ENCODE results near the gene GPAT3.
"Not testable (repeated sequence)": the region's sequence is repeated elsewhere in the genome, so short reads cannot be mapped to it uniquely, and the experiment has no call there.

Gene GPAT3

GRCh38 chr4:83535520-83536361, at the start of gene GPAT3:
Gene GPAT3 (plus strand): TSS chr4:83536108. CDS start chr4:83536623, 515 bp downstream.
- peaks cover 24% of the 10 kb centered on the region for H3K4me1 Mint-ChIP-seq
- no peaks in the 10 kb centered on the region for H3K9me3 Mint-ChIP-seq
- H3K27ac Mint-ChIP-seq: peak within 1 kb of the TSS; percentile 13 to 77
- DNase-seq: peak; percentile 66 to 69
- H3K4me3 Mint-ChIP-seq: peak within 1 kb of the TSS; percentile 80 to 93
- ATAC-seq: peak; percentile 90
- peaks cover 29% of the 10 kb centered on the region for H3K27me3 Mint-ChIP-seq

GRCh38 chr4:83486457-83487129, 49.3 kb upstream of the GPAT3 start:
- no peaks in the 10 kb centered on the region for H3K9me3 Mint-ChIP-seq
- peaks cover 39% of the 10 kb centered on the region for H3K4me1 Mint-ChIP-seq
- H3K27me3 Mint-ChIP-seq: no peaks in the 10 kb centered on the region
- H3K27ac Mint-ChIP-seq: no peak overlapping the region
- no peak overlapping the region for H3K4me3 Mint-ChIP-seq
- DNase-seq (no peak), ATAC-seq (no peak)

GRCh38 chr4:83489711-83490326, 46.1 kb upstream of the GPAT3 start:
- no peak overlapping the region for H3K4me3 Mint-ChIP-seq
- ATAC-seq (no peak), DNase-seq (no peak)
- H3K27ac Mint-ChIP-seq: no peak overlapping the region
- H3K9me3 Mint-ChIP-seq: no peaks in the 10 kb centered on the region
- H3K27me3 Mint-ChIP-seq: no peaks in the 10 kb centered on the region
- peaks cover 20% of the 10 kb centered on the region for H3K4me1 Mint-ChIP-seq

- Mint-ChIP-seq H3K9me3 (no peaks in the 10 kb centered on the region), H3K4me3 (no peak overlapping the region), H3K27ac (no peak overlapping the region), H3K4me1 (peaks cover 14% of the 10 kb centered on the region), H3K27me3 (no peaks in the 10 kb centered on the region)
- DNase-seq (no peak), ATAC-seq (no peak)
These were observed 44.9 kb upstream of the GPAT3 start for GRCh38 chr4:83490876-83491450.

GRCh38 chr4:83496085-83496917, 39.6 kb upstream of the GPAT3 start:
- ATAC-seq, H3K9me3 Mint-ChIP-seq, H3K27ac Mint-ChIP-seq, DNase-seq, H3K4me1 Mint-ChIP-seq, H3K27me3 Mint-ChIP-seq, H3K4me3 Mint-ChIP-seq: not testable (repeated sequence)

GRCh38 chr4:83498187-83498586, 37.7 kb upstream of the GPAT3 start:
- H3K4me1 Mint-ChIP-seq: no peaks in the 10 kb centered on the region
- no peaks in the 10 kb centered on the region for H3K27me3 Mint-ChIP-seq
- no peaks in the 10 kb centered on the region for H3K9me3 Mint-ChIP-seq
- ATAC-seq: no peak
- no peak overlapping the region for H3K4me3 Mint-ChIP-seq
- no peak overlapping the region for H3K27ac Mint-ChIP-seq
- DNase-seq: no peak

GRCh38 chr4:83501671-83502070, 34.2 kb upstream of the GPAT3 start:
- H3K4me3 Mint-ChIP-seq, H3K4me1 Mint-ChIP-seq, ATAC-seq, DNase-seq, H3K27me3 Mint-ChIP-seq, H3K9me3 Mint-ChIP-seq, H3K27ac Mint-ChIP-seq: not testable (repeated sequence)

- H3K27me3 Mint-ChIP-seq: no peaks in the 10 kb centered on the region
- DNase-seq: no peak
- no peak overlapping the region for H3K27ac Mint-ChIP-seq
- peak; percentile 54 for ATAC-seq
- H3K9me3 Mint-ChIP-seq: no peaks in the 10 kb centered on the region
- peaks cover 7% of the 10 kb centered on the region for H3K4me1 Mint-ChIP-seq
- H3K4me3 Mint-ChIP-seq: no peak overlapping the region
These were observed 31.9 kb upstream of the GPAT3 start for GRCh38 chr4:83503974-83504373.

GRCh38 chr4:83504503-83504902, 31.4 kb upstream of the GPAT3 start:
- DNase-seq (no peak), ATAC-seq (no peak)
- Mint-ChIP-seq H3K27ac (peak overlapping the region in 1 of 2 donors; percentile 8), H3K4me3 (no peak overlapping the region), H3K4me1 (peaks cover 7% of the 10 kb centered on the region), H3K27me3 (no peaks in the 10 kb centered on the region), H3K9me3 (no peaks in the 10 kb centered on the region)

GRCh38 chr4:83504996-83505395, 30.9 kb upstream of the GPAT3 start:
- Mint-ChIP-seq H3K4me1 (peaks cover 7% of the 10 kb centered on the region), H3K4me3 (no peak overlapping the region), H3K27me3 (no peaks in the 10 kb centered on the region), H3K9me3 (no peaks in the 10 kb centered on the region), H3K27ac (no peak overlapping the region)
- DNase-seq (no peak), ATAC-seq (no peak)

GRCh38 chr4:83509156-83509585, 26.7 kb upstream of the GPAT3 start:
- ATAC-seq (peak; percentile 61), DNase-seq (peak; percentile 65 to 67)
- H3K9me3 Mint-ChIP-seq, H3K4me3 Mint-ChIP-seq, H3K4me1 Mint-ChIP-seq, H3K27me3 Mint-ChIP-seq: not testable (repeated sequence)
- H3K27ac Mint-ChIP-seq: peak overlapping the region; percentile 0 to 2

GRCh38 chr4:83510442-83510841, 25.5 kb upstream of the GPAT3 start:
- H3K27ac Mint-ChIP-seq: no peak overlapping the region
- no peak overlapping the region for H3K4me3 Mint-ChIP-seq
- no peaks in the 10 kb centered on the region for H3K9me3 Mint-ChIP-seq
- H3K27me3 Mint-ChIP-seq: no peaks in the 10 kb centered on the region
- H3K4me1 Mint-ChIP-seq: no peaks in the 10 kb centered on the region
- DNase-seq (no peak), ATAC-seq (no peak)

- H3K9me3 Mint-ChIP-seq: no peaks in the 10 kb centered on the region
- H3K27ac Mint-ChIP-seq: no peak overlapping the region
- no peaks in the 10 kb centered on the region for H3K4me1 Mint-ChIP-seq
- ATAC-seq (no peak), DNase-seq (no peak)
- H3K4me3 Mint-ChIP-seq: no peak overlapping the region
- no peaks in the 10 kb centered on the region for H3K27me3 Mint-ChIP-seq
These were observed 19.7 kb upstream of the GPAT3 start for GRCh38 chr4:83516042-83516772.

GRCh38 chr4:83522239-83522638, 13.7 kb upstream of the GPAT3 start:
- Mint-ChIP-seq H3K27me3 (peaks cover 8% of the 10 kb centered on the region), H3K27ac (no peak overlapping the region), H3K4me3 (no peak overlapping the region), H3K4me1 (no peaks in the 10 kb centered on the region), H3K9me3 (no peaks in the 10 kb centered on the region)
- DNase-seq: no peak
- ATAC-seq: no peak
